DMS53 treated with DMSO at 0.1 percent for 48 hours (cell line): ENCODE measurements around the gene RINL.

ENCODE experiments used
- DNase-seq: peaks from one replicate; lab custom pipeline; 2025; ENCODE audit not compliant: unreplicated experiment; lab: John Stamatoyannopoulos, UW

RINL gene

GRCh38 chr19:38849860-38850435 is 28.1 kb downstream of the RINL start, which contains the start of gene HNRNPL:
Gene HNRNPL (minus strand): TSS chr19:38849986. CDS start chr19:38849966, 20 bp downstream.
- peak; percentile 100 for DNase-seq

- DNase-seq = peak; percentile 95
Observed at GRCh38 chr19:38849147-38849859, 28.8 kb downstream of the RINL start.

- no peak for DNase-seq
Observed at GRCh38 chr19:38848299-38849146, 29.6 kb downstream of the RINL start.

- DNase-seq = no peak
Observed at GRCh38 chr19:38846097-38846496, 32.0 kb downstream of the RINL start.

GRCh38 chr19:38845374-38846024 is 32.6 kb downstream of the RINL start:
- DNase-seq = no peak

- no peak for DNase-seq
Observed at GRCh38 chr19:38844093-38844686, 33.9 kb downstream of the RINL start.

GRCh38 chr19:38843175-38843758 is 34.8 kb downstream of the RINL start:
- no peak for DNase-seq

- DNase-seq = no peak
Observed at GRCh38 chr19:38842439-38843174, 35.5 kb downstream of the RINL start.

- DNase-seq = no peak
Observed at GRCh38 chr19:38841787-38842438, 36.2 kb downstream of the RINL start.

GRCh38 chr19:38841180-38841766 is 36.8 kb downstream of the RINL start:
- DNase-seq = no peak

GRCh38 chr19:38840583-38840968 is 37.5 kb downstream of the RINL start:
- DNase-seq = no peak

- no peak for DNase-seq
Observed at GRCh38 chr19:38839816-38840582, 38.1 kb downstream of the RINL start.

- DNase-seq = peak; percentile 49
Observed at GRCh38 chr19:38838986-38839761, 38.9 kb downstream of the RINL start.

- peak; percentile 97 for DNase-seq
Observed at GRCh38 chr19:38838208-38838985, 39.7 kb downstream of the RINL start.

GRCh38 chr19:38837656-38838121 is 40.4 kb downstream of the RINL start:
- peak; percentile 83 for DNase-seq

GRCh38 chr19:38836983-38837626 is 41.0 kb downstream of the RINL start:
- DNase-seq = no peak
